Measurements from ENCODE around the gene PIBF1. TPM values are rescaled to one million over a fixed set of nuclear protein-coding genes. Genes with fewer than 3 reads are reported as not detected.

PIBF1 gene
- total RNA-seq, 1 experiment from 2014 or later, result 4.8 TPM

GRCh38 chr13:73058736-73059459 lies 277.0 kb downstream of the PIBF1 start, which contains the start of gene KLF5:
KLF5 (plus strand) TSS chr13:73059005; CDS start chr13:73059328, 323 bp downstream.
- peak within 1 kb of the TSS; percentile 89 for H3K4me2 ChIP-seq (ENCODE audit: low read length)
- peaks cover 47% of the 10 kb centered on the region for H3K4me1 ChIP-seq (ENCODE audit: insufficient read depth, low read length)
- no peaks in the 10 kb centered on the region for H3K27me3 ChIP-seq (ENCODE audit: low read length)
- peak within 1 kb of the TSS; percentile 31 for H2AFZ ChIP-seq (ENCODE audit: low read length)
- H3K79me2 ChIP-seq (ENCODE audit: low read length), result peaks cover 67% of the 10 kb centered on the region
- peak; percentile 84 for ATAC-seq
- peak; percentile 96 for DNase-seq
- H4K20me1 ChIP-seq (ENCODE audit: low read length), result peaks cover 38% of the 10 kb centered on the region
- peaks cover 3% of the 10 kb centered on the region for H3F3A ChIP-seq (ENCODE audit: low read length, unreplicated experiment)
- H3K9me2 ChIP-seq (replicated peaks; ENCODE audit: low read length), result no peaks in the 10 kb centered on the region
- H3K4me3 ChIP-seq (ENCODE audit: low read length), result peak within 1 kb of the TSS; percentile 97
- CTCF ChIA-PET, result no interaction called here
- H3K9me3 ChIP-seq (ENCODE audit: low read length), result no peaks in the 10 kb centered on the region
- H3K36me3 ChIP-seq (ENCODE audit: low read depth, low read length), result peaks cover 36% of the 10 kb centered on the region
- POLR2A ChIA-PET (ENCODE audit: unreplicated experiment), result interaction anchor here (0.5 to 1.0 kb wide), 6 partner anchors 75 to 352 kb away, joined by 3 to 6 read pairs (median 4); no protein-coding TSS in a partner anchor
- no peak for TF ChIP-seq EZH2 (IDR thresholded peaks at IDR 0.05; ENCODE audit: low read length, unreplicated experiment)
- TF ChIP-seq, protein P1, sequence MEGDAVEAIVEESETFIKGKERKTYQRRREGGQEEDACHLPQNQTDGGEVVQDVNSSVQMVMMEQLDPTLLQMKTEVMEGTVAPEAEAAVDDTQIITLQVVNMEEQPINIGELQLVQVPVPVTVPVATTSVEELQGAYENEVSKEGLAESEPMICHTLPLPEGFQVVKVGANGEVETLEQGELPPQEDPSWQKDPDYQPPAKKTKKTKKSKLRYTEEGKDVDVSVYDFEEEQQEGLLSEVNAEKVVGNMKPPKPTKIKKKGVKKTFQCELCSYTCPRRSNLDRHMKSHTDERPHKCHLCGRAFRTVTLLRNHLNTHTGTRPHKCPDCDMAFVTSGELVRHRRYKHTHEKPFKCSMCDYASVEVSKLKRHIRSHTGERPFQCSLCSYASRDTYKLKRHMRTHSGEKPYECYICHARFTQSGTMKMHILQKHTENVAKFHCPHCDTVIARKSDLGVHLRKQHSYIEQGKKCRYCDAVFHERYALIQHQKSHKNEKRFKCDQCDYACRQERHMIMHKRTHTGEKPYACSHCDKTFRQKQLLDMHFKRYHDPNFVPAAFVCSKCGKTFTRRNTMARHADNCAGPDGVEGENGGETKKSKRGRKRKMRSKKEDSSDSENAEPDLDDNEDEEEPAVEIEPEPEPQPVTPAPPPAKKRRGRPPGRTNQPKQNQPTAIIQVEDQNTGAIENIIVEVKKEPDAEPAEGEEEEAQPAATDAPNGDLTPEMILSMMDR (conservative IDR thresholded peaks at IDR 0.05; ENCODE audit: low read depth, low read length), result no peak
- TF ChIP-seq EZH2phosphoT487 (IDR thresholded peaks at IDR 0.05; ENCODE audit: borderline replicate concordance, low read length), result no peak
- intact Hi-C loops (cut with micrococcal nuclease), result loop anchor here (2.0 to 5.0 kb wide), 3 partner anchors 80 to 363 kb away; no protein-coding TSS in a partner anchor
- no TSS peak for BruUV-seq (replicated peaks)
- peak within 1 kb of the TSS; percentile 93 for H3K9ac ChIP-seq (ENCODE audit: low read length)
- peak within 1 kb of the TSS; percentile 79 for H3K27ac ChIP-seq (ENCODE audit: low read length)

DNA sequence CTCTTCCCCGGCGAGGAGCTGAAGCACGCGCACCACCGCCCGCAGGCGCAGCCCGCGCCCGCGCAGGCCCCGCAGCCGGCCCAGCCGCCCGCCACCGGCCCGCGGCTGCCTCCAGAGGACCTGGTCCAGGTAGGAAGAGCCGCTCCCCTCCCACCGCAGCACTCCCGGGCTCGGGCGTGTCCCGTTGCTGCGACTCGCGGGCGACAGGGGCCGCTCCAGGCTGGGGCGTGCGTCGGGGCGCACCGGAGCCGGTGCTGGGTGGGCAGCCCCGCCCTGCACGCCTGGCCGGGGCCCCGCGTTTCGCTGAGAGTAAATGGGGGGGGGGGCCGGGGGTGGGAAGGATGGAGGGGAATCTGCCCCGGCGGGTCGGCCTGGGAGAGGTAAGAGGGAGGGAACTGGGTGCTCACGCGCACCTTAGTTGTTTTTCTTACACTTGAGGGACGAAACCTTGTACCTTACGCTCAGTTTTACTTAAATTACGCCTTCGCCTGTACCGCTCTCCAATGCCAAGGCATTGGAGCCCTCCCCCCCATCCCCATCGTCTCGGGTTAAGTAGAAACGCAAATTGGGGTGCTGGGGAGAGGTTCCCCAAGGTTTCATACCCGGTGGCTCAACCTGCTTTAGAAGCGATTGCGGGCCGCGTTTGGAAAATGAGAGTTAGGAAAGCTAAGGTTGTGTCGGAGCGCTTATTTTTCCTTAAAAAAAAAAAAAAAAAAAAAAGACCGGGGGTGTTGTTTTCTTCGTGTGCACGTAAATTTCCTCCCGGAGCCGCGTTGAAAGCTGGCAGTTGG lies 277.7 kb downstream of the PIBF1 start:
- intact Hi-C loops (cut with micrococcal nuclease), result loop anchor here (2.0 to 5.0 kb wide), 3 partner anchors 79 to 363 kb away; no protein-coding TSS in a partner anchor

More for the DNA sequence above, 277.7 kb downstream of the PIBF1 start:
- ChIA-PET POLR2A (ENCODE audit: unreplicated experiment) (interaction anchor here (0.6 to 0.7 kb wide), 5 partner anchors 22 to 277 kb away, joined by 4 to 20 read pairs (median 6); no protein-coding TSS in a partner anchor), CTCF (no interaction called here)
- Histone ChIP-seq H3F3A (ENCODE audit: low read length, unreplicated experiment) (peaks cover 3% of the 10 kb centered on the region), H3K4me3 (ENCODE audit: low read length) (peak overlapping the region; percentile 97), H3K79me2 (ENCODE audit: low read length) (peaks cover 74% of the 10 kb centered on the region), H4K20me1 (ENCODE audit: low read length) (peaks cover 44% of the 10 kb centered on the region), H3K4me1 (ENCODE audit: insufficient read depth, low read length) (peaks cover 51% of the 10 kb centered on the region), H3K4me2 (ENCODE audit: low read length) (peak overlapping the region; percentile 89; the same call in 1 of the 2 replicates), H2AFZ (ENCODE audit: low read length) (no peak overlapping the region), H3K9ac (ENCODE audit: low read length) (peak overlapping the region; percentile 93), H3K36me3 (ENCODE audit: low read depth, low read length) (peaks cover 42% of the 10 kb centered on the region), H3K9me3 (ENCODE audit: low read length) (no peaks in the 10 kb centered on the region), H3K27me3 (ENCODE audit: low read length) (no peaks in the 10 kb centered on the region), H3K9me2 (replicated peaks; ENCODE audit: low read length) (no peaks in the 10 kb centered on the region), H3K27ac (ENCODE audit: low read length) (peak overlapping the region; percentile 79)
- DNase-seq (peak; percentile 43), ATAC-seq (peak; percentile 2)
- TF ChIP-seq EZH2phosphoT487 (IDR thresholded peaks at IDR 0.05; ENCODE audit: borderline replicate concordance, low read length) (no peak), EZH2 (IDR thresholded peaks at IDR 0.05; ENCODE audit: low read length, unreplicated experiment) (no peak)
- TF ChIP-seq, protein P1 (conservative IDR thresholded peaks at IDR 0.05; ENCODE audit: low read depth, low read length), result no peak
- BruUV-seq (replicated peaks), result no TSS peak

Measured in PC-3 (cell line).